Nephron progenitor cell (in vitro differentiated cells): Measurements from ENCODE around the gene ZNF282.

Experiments used
- DNase-seq: peaks from one replicate; pipeline ENCODE4 v3.0.0; 2021
- H3K27ac Mint-ChIP-seq: 2 replicates; pipeline ENCODE4 v1.8.0; 2021; ENCODE audit warnings: mild to moderate bottlenecking, moderate library complexity, mixed read lengths
- H3K27me3 Mint-ChIP-seq: 2 replicates; pipeline ENCODE4 v1.8.0; 2021; ENCODE audit warnings: mild to moderate bottlenecking, low read depth, mixed read lengths; ENCODE audit not compliant: poor library complexity
- H3K36me3 Mint-ChIP-seq: 2 replicates; pipeline ENCODE4 v1.8.0; 2021; ENCODE audit warnings: low read depth, mixed read lengths
- H3K4me1 Mint-ChIP-seq: 2 replicates; pipeline ENCODE4 v1.8.0; 2021; ENCODE audit warnings: mixed read lengths
- H3K4me3 Mint-ChIP-seq: 2 replicates; pipeline ENCODE4 v1.8.0; 2021; ENCODE audit warnings: mild to moderate bottlenecking, moderate library complexity, mixed read lengths
- H3K9me3 Mint-ChIP-seq: 2 replicates; pipeline ENCODE4 v1.8.0; 2021; ENCODE audit warnings: mild to moderate bottlenecking, moderate library complexity, mixed read lengths
- CTCF ChIP-seq: fragments of 200-600 bp; sonication (generic); IDR thresholded peaks from 2 replicates; pipeline ENCODE4 v1.5.0; 2021; ENCODE audit warnings: antibody characterized with exemption

The ZNF282 gene

DNA sequence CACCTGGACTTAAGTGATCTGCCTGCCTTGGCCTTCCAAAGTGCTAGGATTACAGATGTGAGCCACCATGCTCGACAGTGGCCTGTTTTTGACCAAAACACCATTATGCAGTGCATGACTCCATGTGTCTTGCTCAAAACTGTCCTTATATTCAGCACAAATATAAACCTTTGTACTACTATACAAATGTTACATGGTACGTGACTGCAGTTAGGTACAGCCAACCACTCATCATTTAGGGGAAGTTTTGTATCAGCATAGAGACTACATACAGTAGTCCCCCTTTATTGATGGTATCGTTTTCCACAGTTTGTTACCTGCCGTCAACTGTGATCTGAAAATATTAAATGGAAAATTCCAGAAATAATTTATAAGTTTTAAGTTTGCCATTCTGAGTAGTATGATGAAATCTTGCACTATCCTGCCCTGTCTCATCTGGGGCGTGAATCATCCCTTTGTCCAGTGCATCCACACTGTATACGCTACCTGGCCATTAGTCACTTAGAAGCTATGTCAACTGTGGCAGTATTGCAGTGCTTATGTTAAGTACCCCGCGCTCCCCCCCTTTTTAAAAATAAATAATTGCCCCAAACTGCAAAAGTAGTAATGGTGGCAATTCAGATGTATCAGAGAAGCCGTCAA, 23.3 kb upstream of the ZNF282 start:
- TF ChIP-seq CTCF, result no peak

GRCh38 chr7:149172534-149172920, 22.8 kb upstream of the ZNF282 start:
- Mint-ChIP-seq H3K36me3 (peaks cover 31% of the 10 kb centered on the region), H3K4me1 (no peaks in the 10 kb centered on the region), H3K27me3 (no peaks in the 10 kb centered on the region), H3K9me3 (no peaks in the 10 kb centered on the region), H3K27ac (no peak overlapping the region), H3K4me3 (no peak overlapping the region)
- DNase-seq, result no peak
- TF ChIP-seq CTCF, result no peak

More for the DNA sequence above, 23.3 kb upstream of the ZNF282 start:
- no peaks in the 10 kb centered on the region for H3K9me3 Mint-ChIP-seq
- no peaks in the 10 kb centered on the region for H3K27me3 Mint-ChIP-seq
- no peak overlapping the region for H3K27ac Mint-ChIP-seq
- H3K4me1 Mint-ChIP-seq, result no peaks in the 10 kb centered on the region
- no peak overlapping the region for H3K4me3 Mint-ChIP-seq
- peaks cover 31% of the 10 kb centered on the region for H3K36me3 Mint-ChIP-seq
- no peak for DNase-seq

DNA sequence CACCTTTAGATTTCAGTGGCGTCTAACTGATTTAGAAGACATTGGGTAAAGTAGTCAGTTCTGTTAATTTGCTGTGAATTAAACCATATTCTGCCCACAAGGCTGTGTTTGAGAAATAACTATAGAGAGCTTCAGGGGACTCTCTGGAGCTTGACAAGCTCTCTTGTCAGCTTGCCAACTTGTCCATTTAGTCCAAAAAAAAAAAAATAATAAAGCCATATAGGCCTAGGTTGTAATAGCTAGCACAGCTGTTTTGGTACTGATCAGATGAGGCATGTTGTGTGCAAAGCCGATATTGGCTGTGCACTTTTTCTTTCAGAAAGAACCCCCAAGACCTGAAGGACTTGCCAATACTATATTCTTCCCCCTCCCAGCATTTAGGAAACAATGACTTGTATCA, 20.2 kb upstream of the ZNF282 start:
- Mint-ChIP-seq H3K4me1 (no peaks in the 10 kb centered on the region), H3K4me3 (no peak overlapping the region), H3K36me3 (peaks cover 41% of the 10 kb centered on the region), H3K27me3 (no peaks in the 10 kb centered on the region), H3K9me3 (no peaks in the 10 kb centered on the region), H3K27ac (peak overlapping the region; percentile 54)
- DNase-seq, result no peak
- no peak for TF ChIP-seq CTCF

DNA sequence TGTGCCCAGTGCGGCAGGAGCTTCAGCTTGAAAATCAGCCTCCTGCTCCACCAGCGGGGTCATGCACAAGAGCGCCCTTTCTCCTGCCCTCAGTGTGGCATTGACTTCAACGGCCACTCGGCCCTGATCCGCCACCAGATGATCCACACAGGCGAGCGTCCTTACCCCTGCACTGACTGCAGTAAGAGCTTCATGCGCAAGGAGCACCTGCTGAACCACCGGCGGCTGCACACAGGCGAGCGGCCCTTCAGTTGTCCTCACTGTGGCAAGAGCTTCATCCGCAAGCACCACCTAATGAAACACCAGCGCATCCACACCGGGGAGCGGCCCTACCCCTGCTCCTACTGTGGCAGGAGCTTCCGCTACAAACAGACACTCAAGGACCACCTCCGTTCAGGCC, 16.1 kb upstream of the ZNF282 start:
- no peak for DNase-seq
- no peak for TF ChIP-seq CTCF
- H3K4me3 Mint-ChIP-seq, result no peak overlapping the region
- no peaks in the 10 kb centered on the region for H3K27me3 Mint-ChIP-seq
- no peak overlapping the region for H3K27ac Mint-ChIP-seq
- H3K9me3 Mint-ChIP-seq, result no peaks in the 10 kb centered on the region
- no peaks in the 10 kb centered on the region for H3K4me1 Mint-ChIP-seq
- peaks cover 50% of the 10 kb centered on the region for H3K36me3 Mint-ChIP-seq

DNA sequence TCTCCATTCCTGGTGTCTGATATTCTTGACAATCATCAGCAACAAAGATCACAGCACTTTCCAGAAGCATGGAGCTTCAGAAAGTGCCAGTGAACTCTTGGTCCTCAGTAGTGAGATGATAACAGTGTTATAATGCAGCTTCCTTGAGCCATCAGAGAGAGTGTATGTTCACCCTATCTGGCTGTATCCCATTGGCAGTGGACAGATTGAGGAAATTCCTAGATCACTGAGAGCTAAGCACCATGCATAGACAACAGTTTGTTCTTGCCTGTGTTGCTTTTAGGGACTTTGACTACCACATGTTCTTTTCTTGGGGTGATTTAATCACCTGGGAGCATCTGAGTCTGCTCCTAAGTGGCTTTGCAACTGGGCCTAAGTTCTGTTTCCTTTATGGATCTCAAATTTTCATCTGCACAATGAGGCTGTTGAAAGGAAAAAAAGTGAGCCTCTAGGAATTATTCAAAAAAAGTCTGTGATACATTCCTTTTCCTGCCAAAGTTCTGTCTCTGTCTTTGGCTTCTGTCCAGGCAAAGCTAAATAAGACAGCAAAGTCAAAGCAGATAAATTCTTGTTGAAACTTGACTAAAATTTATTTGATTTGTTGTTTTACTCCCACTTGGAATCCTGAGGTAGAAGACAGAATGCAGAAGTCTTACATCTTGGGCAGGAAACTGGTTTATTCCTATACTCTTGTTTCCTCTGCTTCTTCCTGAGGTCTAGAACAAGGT, 14.5 kb upstream of the ZNF282 start:
- no peak for TF ChIP-seq CTCF
- no peaks in the 10 kb centered on the region for H3K4me1 Mint-ChIP-seq
- peaks cover 46% of the 10 kb centered on the region for H3K36me3 Mint-ChIP-seq
- no peak for DNase-seq
- no peaks in the 10 kb centered on the region for H3K27me3 Mint-ChIP-seq
- no peaks in the 10 kb centered on the region for H3K9me3 Mint-ChIP-seq
- no peak overlapping the region for H3K27ac Mint-ChIP-seq
- no peak overlapping the region for H3K4me3 Mint-ChIP-seq

DNA sequence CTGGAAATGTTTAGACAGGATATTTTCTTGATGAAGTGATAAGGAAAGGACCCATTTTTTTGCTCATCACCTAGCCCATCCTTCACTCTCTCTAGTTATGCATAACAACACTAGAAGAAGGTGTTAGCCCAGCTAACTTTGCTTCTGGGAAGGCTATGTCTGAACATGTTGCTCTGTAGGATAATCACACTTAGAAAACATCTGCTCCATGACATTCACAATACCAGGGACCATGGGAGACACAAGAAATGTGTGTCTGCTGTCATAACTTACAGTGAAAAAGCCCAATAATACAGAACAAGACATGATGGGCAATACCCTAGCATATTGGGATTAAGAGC, 13.9 kb upstream of the ZNF282 start:
- peaks cover 42% of the 10 kb centered on the region for H3K36me3 Mint-ChIP-seq
- H3K4me1 Mint-ChIP-seq, result no peaks in the 10 kb centered on the region
- H3K9me3 Mint-ChIP-seq, result no peaks in the 10 kb centered on the region
- peak overlapping the region; percentile 65 for H3K27ac Mint-ChIP-seq
- H3K27me3 Mint-ChIP-seq, result no peaks in the 10 kb centered on the region
- no peak for TF ChIP-seq CTCF
- no peak for DNase-seq
- no peak overlapping the region for H3K4me3 Mint-ChIP-seq
